ENCODE measurements around the gene STRN4.

The STRN4 gene

DNA sequence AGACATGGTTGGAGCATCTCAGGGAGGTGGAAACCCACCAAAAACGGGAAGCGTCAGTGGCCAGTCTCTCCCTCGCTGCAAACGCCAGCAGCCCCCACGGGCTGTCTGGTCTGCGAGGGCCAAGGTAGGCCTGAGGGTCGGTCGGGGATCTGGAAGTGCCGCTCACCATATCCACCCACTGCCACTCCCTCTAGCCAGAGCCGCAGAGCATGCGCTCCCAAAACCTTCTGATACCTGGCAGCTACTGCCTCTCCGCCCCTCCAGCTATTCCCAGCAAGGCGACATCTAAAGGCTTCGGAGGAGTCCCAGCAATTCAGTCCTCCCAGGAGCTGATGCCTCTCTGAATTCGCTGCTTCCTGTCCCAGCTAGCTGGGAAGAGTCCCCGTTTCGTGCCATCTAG, 4.8 kb downstream of the STRN4 start:
- H3K27me3 Mint-ChIP-seq (ENCODE audit: low read depth) = no peaks in the 10 kb centered on the region
- H3K36me3 Mint-ChIP-seq (ENCODE audit: low read depth) = peaks cover 28% of the 10 kb centered on the region
- no peaks in the 10 kb centered on the region for H3K9me3 Mint-ChIP-seq
- no peak overlapping the region for H3K27ac Mint-ChIP-seq
- H3K4me3 Mint-ChIP-seq = no peak overlapping the region
- DNase-seq (ENCODE audit: low spot score) = no peak
- peaks cover 28% of the 10 kb centered on the region for H3K4me1 Mint-ChIP-seq (ENCODE audit: low read depth)

DNA sequence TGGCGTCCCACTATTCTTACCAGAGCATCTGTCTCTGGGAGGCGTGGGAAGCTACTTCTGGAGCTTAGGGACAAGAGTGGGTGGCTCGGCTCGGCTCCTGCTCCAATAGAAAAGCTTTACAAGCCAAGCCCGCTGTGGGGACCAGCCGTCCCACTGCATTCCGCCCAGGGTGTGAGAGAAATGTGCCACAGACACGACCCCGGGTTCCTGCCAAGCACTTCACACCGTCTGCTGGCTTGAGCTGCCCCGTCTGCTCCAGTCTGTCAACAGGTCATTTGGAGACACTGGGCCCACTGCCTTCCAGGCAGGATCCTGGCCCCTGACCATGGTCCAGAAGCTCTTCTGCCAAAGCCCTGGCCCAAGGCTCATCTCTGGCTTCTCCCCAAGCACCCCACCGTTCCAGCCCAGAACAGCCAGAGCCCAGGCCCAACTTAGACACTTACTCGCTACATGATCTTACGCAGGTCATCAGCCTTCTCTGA, 6.9 kb downstream of the STRN4 start:
- H3K4me1 Mint-ChIP-seq (ENCODE audit: low read depth) = peaks cover 21% of the 10 kb centered on the region
- DNase-seq (ENCODE audit: low spot score) = no peak
- H3K27me3 Mint-ChIP-seq (ENCODE audit: low read depth) = no peaks in the 10 kb centered on the region
- peak overlapping the region; percentile 21 for H3K27ac Mint-ChIP-seq
- H3K4me3 Mint-ChIP-seq = no peak overlapping the region
- H3K9me3 Mint-ChIP-seq = no peaks in the 10 kb centered on the region
- peaks cover 26% of the 10 kb centered on the region for H3K36me3 Mint-ChIP-seq (ENCODE audit: low read depth)

DNA sequence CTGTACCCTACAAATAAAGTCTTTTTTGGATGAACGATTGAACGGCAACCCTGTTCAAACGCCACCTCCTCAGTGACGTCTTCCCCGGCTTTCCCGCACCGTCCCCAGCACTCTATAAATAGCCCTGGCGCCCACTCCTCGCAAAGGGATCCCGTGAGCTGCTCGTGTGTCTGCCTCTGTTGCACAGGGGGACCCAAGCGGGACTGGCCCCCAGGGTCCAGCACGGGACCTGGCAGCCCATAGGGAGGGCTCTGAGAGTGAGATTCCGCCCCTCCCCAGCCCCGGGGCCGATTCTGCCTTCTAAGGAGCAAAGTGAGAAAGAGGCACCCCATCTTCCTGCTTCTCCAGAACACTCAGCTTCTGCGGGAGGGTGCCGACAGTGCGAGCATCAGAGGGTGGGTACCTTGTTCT, 8.5 kb downstream of the STRN4 start:
- Mint-ChIP-seq H3K9me3 (no peaks in the 10 kb centered on the region), H3K4me3 (no peak overlapping the region), H3K4me1 (ENCODE audit: low read depth) (peaks cover 15% of the 10 kb centered on the region), H3K27ac (no peak overlapping the region), H3K36me3 (ENCODE audit: low read depth) (peaks cover 28% of the 10 kb centered on the region), H3K27me3 (ENCODE audit: low read depth) (no peaks in the 10 kb centered on the region)
- no peak for DNase-seq (ENCODE audit: low spot score)

DNA sequence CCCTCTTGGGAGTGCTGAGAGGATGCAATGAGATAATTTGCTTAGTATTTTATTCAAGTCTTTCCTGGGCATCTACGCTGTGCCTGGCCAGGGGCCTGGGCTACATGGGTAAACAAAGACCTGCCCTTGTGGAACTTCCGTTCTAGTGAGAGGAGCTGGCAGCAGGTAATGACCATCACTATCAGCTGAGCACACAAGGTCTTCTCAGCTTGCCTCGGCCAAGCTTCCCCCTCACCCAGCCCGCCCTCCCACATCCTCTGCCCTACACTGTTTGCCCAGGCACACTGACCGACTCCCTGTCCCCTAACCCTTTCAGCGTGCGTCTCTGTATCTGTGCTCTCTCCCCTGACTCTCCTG, 9.0 kb downstream of the STRN4 start:
- Mint-ChIP-seq H3K4me3 (no peak overlapping the region), H3K27ac (no peak overlapping the region), H3K36me3 (ENCODE audit: low read depth) (peaks cover 27% of the 10 kb centered on the region), H3K9me3 (no peaks in the 10 kb centered on the region), H3K27me3 (ENCODE audit: low read depth) (no peaks in the 10 kb centered on the region), H3K4me1 (ENCODE audit: low read depth) (peaks cover 13% of the 10 kb centered on the region)
- DNase-seq (ENCODE audit: low spot score) = no peak

DNA sequence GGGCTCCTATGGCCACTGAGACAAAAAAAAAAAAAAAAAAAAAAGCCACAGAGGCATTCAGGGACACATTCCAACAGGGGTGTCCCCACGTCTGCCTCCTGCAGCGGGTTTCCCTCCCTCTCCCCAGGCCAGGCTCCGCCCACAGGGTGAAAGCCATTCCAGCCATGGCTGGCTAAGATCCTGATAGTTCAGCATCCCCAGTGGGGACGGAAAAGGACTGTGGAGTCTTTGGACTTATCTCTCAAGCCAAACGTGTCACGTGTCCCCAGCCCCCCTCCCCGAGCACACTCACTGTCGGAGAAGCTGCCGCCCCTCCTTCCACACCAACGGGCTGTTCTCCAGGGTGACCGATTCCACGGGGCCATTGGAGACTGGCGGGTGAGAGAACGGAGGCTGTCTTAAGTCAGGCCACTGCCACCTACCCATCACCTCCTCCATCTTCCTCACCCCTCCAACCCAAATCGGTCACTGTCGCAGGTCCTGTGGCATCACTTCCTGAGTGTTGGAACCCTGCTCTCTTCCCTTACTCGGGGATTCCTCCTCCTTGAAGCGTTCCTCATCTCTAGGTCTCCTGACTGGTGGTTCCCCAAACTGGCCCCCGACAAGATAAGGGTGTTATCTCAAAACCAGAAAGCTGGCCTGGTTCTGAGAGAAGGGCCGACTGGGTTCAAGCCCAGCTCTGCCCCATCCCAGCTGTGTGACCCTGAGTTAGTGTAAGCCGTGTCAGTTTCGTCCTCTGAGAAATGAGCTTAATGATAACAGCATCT, 9.5 kb downstream of the STRN4 start:
- no peaks in the 10 kb centered on the region for H3K27me3 Mint-ChIP-seq (ENCODE audit: low read depth)
- H3K9me3 Mint-ChIP-seq = no peaks in the 10 kb centered on the region
- peaks cover 30% of the 10 kb centered on the region for H3K36me3 Mint-ChIP-seq (ENCODE audit: low read depth)
- DNase-seq (ENCODE audit: low spot score) = no peak
- no peak overlapping the region for H3K27ac Mint-ChIP-seq
- H3K4me3 Mint-ChIP-seq = no peak overlapping the region
- peaks cover 7% of the 10 kb centered on the region for H3K4me1 Mint-ChIP-seq (ENCODE audit: low read depth)

DNA sequence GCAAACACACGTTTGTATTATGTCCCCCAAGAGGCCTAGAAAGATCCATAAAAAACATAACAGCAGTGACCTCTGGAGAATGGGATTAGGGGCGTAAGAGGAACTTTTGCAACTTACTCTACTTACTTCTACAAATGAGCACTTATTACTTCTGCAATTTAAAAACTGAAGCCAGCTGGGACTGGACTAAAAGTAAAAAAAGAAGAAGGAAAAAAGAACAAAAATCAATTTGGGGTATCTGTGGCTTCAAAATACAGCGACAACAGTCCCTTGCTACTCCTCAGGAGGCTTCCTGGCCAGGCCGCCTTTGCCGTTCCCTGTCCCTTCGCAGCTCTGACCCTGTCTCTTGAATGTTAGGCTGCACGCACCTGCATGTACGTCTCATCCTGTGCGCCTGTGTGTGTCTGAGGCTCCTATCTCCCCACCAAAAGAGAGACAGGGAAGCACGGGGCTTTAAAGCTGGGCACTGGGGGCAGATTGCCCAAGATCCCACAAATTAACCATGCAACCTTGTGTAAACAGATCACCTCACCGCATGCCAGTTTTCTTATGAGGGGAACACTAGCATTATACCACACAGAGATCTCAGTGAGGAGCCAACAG, 12.5 kb downstream of the STRN4 start:
- DNase-seq (ENCODE audit: low spot score) = no peak

DNA sequence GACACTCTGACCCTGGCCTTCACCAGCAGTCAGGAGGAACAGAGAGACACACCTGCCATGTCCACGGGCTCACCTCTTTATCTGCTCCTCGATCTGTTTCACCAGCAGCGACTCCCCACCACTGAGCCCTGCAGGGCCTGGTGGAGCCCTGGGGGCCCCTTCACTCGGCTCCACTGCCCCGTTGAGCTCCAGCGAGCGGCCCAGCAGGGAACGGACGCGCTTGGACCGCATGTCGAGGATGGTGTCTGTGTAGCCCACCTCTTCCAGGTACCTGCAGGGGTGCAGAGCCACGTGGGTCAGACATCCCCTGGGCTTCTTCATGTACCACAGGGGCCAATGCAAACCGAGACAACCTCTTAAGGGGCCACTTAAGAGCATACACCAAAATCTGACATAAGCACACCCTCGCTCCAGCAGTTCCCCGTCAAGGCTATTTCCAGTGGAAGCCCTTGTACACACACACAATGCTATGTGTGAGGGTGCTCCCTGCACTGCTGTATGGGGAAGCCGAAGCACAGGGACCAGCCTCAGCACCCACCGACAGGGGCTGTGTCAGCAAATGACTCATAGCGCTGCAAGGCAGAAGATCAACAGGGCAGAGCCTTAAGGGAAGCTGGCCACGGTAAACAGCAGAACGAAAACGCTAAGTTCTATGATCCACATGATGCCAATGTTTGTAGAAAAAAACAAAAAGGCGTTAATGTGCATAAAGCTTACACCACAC, 13.1 kb downstream of the STRN4 start:
- H3K36me3 Mint-ChIP-seq (ENCODE audit: low read depth) = peaks cover 40% of the 10 kb centered on the region
- H3K27me3 Mint-ChIP-seq (ENCODE audit: low read depth) = no peaks in the 10 kb centered on the region
- H3K9me3 Mint-ChIP-seq = no peaks in the 10 kb centered on the region
- peaks cover 11% of the 10 kb centered on the region for H3K4me1 Mint-ChIP-seq (ENCODE audit: low read depth)
- no peak for DNase-seq (ENCODE audit: low spot score)
- H3K4me3 Mint-ChIP-seq = no peak overlapping the region
- H3K27ac Mint-ChIP-seq = no peak overlapping the region

More for the DNA sequence above, 12.5 kb downstream of the STRN4 start:
- no peaks in the 10 kb centered on the region for H3K27me3 Mint-ChIP-seq (ENCODE audit: low read depth)
- no peak overlapping the region for H3K27ac Mint-ChIP-seq
- H3K9me3 Mint-ChIP-seq = no peaks in the 10 kb centered on the region
- peaks cover 36% of the 10 kb centered on the region for H3K36me3 Mint-ChIP-seq (ENCODE audit: low read depth)
- peaks cover 8% of the 10 kb centered on the region for H3K4me1 Mint-ChIP-seq (ENCODE audit: low read depth)
- no peak overlapping the region for H3K4me3 Mint-ChIP-seq

DNA sequence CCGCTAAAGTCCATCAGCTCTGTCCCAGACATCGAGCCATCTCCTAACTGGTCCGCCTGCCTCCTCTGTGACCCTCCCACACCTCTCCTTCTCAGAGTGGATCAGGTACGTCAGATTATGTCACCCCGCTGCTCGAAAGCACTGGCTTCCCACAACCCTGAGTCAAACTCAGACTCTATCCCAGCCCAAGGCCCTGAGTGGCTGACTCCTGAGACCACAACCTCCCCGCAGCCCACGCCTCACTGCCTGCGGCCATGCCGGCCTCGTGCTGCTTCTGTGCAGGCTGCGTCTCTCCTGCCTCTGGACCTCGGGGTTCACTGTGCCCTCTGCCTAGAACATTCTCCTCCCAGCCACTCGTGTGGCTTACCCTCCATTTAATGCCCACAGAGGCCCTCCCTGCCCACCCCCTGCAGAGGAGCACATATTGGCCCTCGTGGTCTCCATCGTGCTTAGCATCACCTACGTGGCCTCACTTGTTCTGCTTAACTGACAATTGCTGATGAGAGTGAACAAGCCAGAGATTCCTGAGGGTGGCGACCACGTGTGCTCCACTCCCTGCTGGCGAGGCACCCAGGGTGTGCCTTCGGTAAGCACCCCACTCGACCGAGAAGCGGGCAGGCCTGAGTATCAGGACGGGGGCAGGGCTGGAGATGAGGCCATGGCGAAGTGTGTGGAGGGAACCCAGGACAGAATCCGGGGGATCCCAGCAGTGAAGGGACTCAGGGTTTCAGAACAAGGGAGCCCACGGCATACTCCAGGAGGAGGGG, 13.9 kb downstream of the STRN4 start:
- no peaks in the 10 kb centered on the region for H3K9me3 Mint-ChIP-seq
- no peak for DNase-seq (ENCODE audit: low spot score)
- H3K36me3 Mint-ChIP-seq (ENCODE audit: low read depth) = peaks cover 34% of the 10 kb centered on the region
- H3K4me3 Mint-ChIP-seq = no peak overlapping the region
- H3K4me1 Mint-ChIP-seq (ENCODE audit: low read depth) = peaks cover 11% of the 10 kb centered on the region
- H3K27me3 Mint-ChIP-seq (ENCODE audit: low read depth) = no peaks in the 10 kb centered on the region
- H3K27ac Mint-ChIP-seq = no peak overlapping the region

DNA sequence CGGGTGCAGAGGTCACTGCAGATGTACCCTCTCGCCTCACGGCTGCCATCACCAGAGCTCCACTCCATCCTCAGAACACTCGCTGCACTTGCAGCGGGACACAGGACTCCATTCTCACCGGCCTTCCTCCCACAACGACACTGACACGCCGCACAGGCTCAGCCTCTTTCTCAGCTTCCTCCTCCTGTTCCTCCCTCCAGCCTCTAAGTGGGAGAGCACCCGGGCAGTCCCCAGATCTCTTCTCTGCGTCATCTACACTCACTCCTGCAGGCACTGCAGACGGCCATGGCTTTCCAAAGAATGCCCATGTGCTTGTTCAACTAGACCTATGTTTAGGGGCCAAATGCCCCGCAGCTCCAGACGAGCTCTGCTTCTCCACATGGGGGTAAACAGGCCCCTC, 14.7 kb downstream of the STRN4 start:
- H3K27ac Mint-ChIP-seq = peak overlapping the region; percentile 1
- H3K27me3 Mint-ChIP-seq (ENCODE audit: low read depth) = no peaks in the 10 kb centered on the region

DNA sequence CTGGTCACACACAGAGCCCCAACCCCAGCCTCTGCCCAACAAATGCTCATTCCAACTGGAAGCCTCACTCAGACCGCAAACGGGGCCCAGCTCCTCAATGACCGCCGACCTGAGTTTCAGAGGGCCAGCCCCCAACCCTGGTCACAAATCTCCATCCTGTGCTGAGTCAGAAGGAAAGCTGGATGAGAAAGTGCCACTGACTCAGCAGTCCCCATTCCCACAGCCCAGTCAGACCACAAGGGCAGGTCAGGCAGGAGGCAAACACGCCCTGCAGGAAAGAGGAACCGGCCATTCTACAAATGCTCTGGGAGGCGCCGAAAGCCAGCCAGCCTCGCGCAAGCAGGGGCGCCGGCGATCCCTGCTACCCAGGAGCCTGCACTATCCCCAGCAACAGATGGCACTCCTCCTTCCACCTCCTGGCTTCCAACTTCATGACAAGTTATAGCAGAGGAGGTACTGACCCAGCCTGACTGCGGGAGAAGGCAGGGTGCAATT, 15.2 kb downstream of the STRN4 start:
- Mint-ChIP-seq H3K27ac (no peak overlapping the region), H3K9me3 (no peaks in the 10 kb centered on the region), H3K27me3 (ENCODE audit: low read depth) (no peaks in the 10 kb centered on the region), H3K36me3 (ENCODE audit: low read depth) (peaks cover 39% of the 10 kb centered on the region), H3K4me1 (ENCODE audit: low read depth) (peaks cover 11% of the 10 kb centered on the region), H3K4me3 (no peak overlapping the region)
- DNase-seq (ENCODE audit: low spot score) = no peak

More for the DNA sequence above, 14.7 kb downstream of the STRN4 start:
- peaks cover 11% of the 10 kb centered on the region for H3K4me1 Mint-ChIP-seq (ENCODE audit: low read depth)
- no peak overlapping the region for H3K4me3 Mint-ChIP-seq
- H3K36me3 Mint-ChIP-seq (ENCODE audit: low read depth) = peaks cover 36% of the 10 kb centered on the region
- H3K9me3 Mint-ChIP-seq = no peaks in the 10 kb centered on the region
- no peak for DNase-seq (ENCODE audit: low spot score)

DNA sequence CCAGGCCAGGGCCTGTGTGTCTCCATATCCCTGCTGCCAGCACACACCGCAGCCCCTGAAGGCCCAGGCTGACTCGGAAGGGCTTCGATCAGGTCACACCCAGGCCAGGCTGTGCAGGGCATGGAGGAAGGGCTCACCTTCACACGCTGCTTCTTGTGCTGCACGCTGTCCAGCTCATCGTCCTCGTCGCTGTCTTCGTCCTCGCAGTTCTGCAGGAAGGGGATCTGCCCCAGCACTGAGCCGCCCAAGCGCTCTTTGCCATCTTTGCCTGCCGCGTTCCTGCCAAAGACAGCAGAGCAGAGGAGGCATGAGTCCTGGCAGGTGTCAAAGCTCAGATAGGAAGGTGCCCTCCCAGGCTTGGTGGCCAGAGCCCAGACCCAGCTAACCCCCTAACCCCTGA, 15.7 kb downstream of the STRN4 start:
- Mint-ChIP-seq H3K36me3 (ENCODE audit: low read depth) (peaks cover 44% of the 10 kb centered on the region), H3K4me3 (no peak overlapping the region), H3K27ac (no peak overlapping the region), H3K9me3 (no peaks in the 10 kb centered on the region), H3K4me1 (ENCODE audit: low read depth) (peaks cover 11% of the 10 kb centered on the region), H3K27me3 (ENCODE audit: low read depth) (no peaks in the 10 kb centered on the region)
- DNase-seq (ENCODE audit: low spot score) = no peak

DNA sequence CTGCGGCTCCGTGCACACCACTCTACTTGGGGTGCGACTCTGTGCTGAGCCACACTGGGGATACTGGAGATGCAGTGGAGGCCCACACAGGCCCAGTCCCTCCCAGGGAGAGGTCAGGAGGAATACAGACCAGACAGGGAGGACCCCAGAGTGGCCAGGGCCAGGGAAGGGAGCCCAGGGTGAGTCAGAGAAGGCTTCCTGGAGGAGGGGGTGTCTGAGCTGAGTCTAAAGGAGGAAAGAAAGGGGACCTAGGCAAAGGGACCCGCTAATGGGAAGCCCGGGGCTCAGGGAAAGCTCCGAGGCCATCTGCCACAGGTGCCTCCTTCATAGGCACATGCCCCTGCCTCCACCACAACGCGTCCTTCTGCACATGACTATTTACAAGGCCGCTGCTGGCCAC, 16.1 kb downstream of the STRN4 start:
- peaks cover 11% of the 10 kb centered on the region for H3K4me1 Mint-ChIP-seq (ENCODE audit: low read depth)
- H3K9me3 Mint-ChIP-seq = no peaks in the 10 kb centered on the region
- H3K27me3 Mint-ChIP-seq (ENCODE audit: low read depth) = no peaks in the 10 kb centered on the region
- H3K4me3 Mint-ChIP-seq = no peak overlapping the region
- H3K36me3 Mint-ChIP-seq (ENCODE audit: low read depth) = peaks cover 47% of the 10 kb centered on the region
- no peak overlapping the region for H3K27ac Mint-ChIP-seq
- DNase-seq (ENCODE audit: low spot score) = no peak

DNA sequence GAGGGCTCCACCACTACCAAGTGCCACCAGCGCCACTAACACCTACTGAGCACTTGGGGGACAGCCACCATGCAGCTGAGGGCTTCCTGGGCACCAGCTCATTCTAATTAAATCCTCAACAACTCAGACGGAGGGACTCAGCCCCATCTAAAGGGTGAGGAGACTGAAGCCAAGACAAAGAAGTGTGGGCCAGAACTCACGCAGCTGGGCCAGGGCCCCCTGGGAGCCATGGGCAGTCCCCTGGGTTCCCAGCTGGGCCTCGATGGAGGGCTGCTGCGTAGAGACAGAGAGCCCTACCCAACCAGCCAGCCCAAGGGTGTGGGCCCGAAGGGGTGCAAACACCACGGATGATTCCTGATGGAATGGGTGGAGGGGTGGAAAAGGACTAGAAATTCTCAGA, 16.6 kb downstream of the STRN4 start:
- DNase-seq (ENCODE audit: low spot score) = no peak
- no peaks in the 10 kb centered on the region for H3K9me3 Mint-ChIP-seq
- H3K36me3 Mint-ChIP-seq (ENCODE audit: low read depth) = peaks cover 47% of the 10 kb centered on the region
- H3K4me3 Mint-ChIP-seq = no peak overlapping the region
- no peaks in the 10 kb centered on the region for H3K27me3 Mint-ChIP-seq (ENCODE audit: low read depth)
- H3K27ac Mint-ChIP-seq = no peak overlapping the region
- H3K4me1 Mint-ChIP-seq (ENCODE audit: low read depth) = peaks cover 11% of the 10 kb centered on the region

Measured in T-helper 2 cell treated with Interferon-gamma antibody and Interleukin-4, amounts not matched to agents 5 μg/mL and 100 μg/mL, for 36 hours (primary cell).